AG09319 (cell line): Measurements from ENCODE around the gene ST8SIA1.
"Not testable (repeated sequence)": the region's sequence is repeated elsewhere in the genome, so short reads cannot be mapped to it uniquely, and the experiment has no call there.

Experiments
- DNase-seq: peaks from one replicate; pipeline ENCODE4 v3.0.0-alpha.2; 2010; ENCODE audit warnings: low read depth; ENCODE audit errors: extremely low read depth
- CTCF ChIP-seq: IDR thresholded peaks from 2 replicates; pipeline ENCODE4 v1.5.1; 2011; ENCODE audit warnings: low read depth, mild to moderate bottlenecking, inconsistent platforms, low read length, moderate library complexity

Gene ST8SIA1

GRCh38 chr12:22160396-22161003 lies 174.0 kb downstream of the ST8SIA1 start:
- DNase-seq, result no peak
- TF ChIP-seq CTCF, result no peak

DNA sequence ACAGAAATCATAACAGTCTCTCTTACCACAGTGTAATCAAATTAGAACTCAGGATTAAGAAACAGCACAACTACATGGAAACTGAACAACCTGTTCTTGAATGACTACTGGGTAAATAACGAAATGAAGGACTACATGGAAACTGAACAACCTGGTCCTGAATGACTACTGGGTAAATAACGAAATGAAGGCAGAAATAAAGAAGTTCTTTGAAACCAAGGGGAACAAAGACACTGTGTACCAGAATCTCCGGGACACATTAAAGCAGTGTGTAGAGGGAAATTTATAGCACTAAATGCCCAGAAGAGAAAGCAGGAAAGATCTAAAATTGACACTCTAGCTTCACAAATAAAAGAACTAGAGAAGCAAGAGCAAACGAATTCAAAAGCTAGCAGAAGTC lies 185.2 kb downstream of the ST8SIA1 start:
- DNase-seq, result not testable (repeated sequence)

DNA sequence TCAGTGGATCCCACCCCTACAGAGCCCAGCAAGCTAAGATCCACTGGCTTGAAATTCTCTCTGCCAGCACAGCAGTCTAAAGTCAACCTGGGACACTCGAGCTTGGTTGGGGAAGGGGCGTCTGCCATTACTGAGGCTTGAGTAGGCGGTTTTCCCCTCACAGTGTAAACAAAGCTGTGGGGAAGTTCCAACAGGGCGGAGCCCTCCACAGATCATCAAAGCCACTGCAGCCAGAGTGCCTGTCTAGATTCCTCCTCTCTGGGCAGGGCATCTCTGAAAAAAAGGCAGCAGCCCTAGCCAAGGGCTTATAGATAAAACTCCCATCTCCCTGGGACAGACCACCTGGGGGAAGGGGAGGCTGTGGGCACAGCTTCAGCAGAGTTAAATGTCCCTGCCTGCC lies 187.8 kb downstream of the ST8SIA1 start:
- DNase-seq, result not testable (repeated sequence)
